Smooth muscle cell (in vitro differentiated cells): ENCODE results near the gene TPM4. TPM values are rescaled to one million over a fixed set of nuclear protein-coding genes. Genes with fewer than 3 reads are reported as not detected.

Experiments
- DNase-seq: peaks from one replicate; lab custom pipeline; 2025; ENCODE audit not compliant: unreplicated experiment; lab: John Stamatoyannopoulos, UW
- H2AFZ ChIP-seq: fragments of 200-600 bp; sonication (generic); 2 replicates; pipeline ENCODE4 v1.6.0; 2016; ENCODE audit warnings: antibody characterized with exemption, low read depth, mild to moderate bottlenecking
- H3F3A ChIP-seq: fragments of 200-600 bp; sonication (generic); 2 replicates; pipeline ENCODE4 v1.6.0; 2017; ENCODE audit warnings: antibody characterized with exemption, low read depth
- H3K27ac ChIP-seq: fragments of 200-600 bp; sonication (generic); 2 replicates; pipeline ENCODE4 v1.5.1; 2016; ENCODE audit warnings: low read depth, mild to moderate bottlenecking
- H3K27me3 ChIP-seq: fragments of 200-600 bp; sonication (generic); 2 replicates; pipeline ENCODE4 v1.6.1; 2016; ENCODE audit warnings: low read depth, mild to moderate bottlenecking
- H3K36me3 ChIP-seq: fragments of 200-600 bp; sonication (generic); 2 replicates; pipeline ENCODE4 v1.5.1; 2016; ENCODE audit warnings: low read depth
- H3K4me1 ChIP-seq: fragments of 200-600 bp; sonication (generic); 2 replicates; pipeline ENCODE4 v1.5.1; 2016; ENCODE audit warnings: low read depth
- H3K4me2 ChIP-seq: fragments of 200-600 bp; sonication (generic); 2 replicates; pipeline ENCODE4 v1.6.0; 2016; ENCODE audit warnings: mild to moderate bottlenecking
- H3K4me3 ChIP-seq: fragments of 200-600 bp; sonication (generic); 2 replicates; pipeline ENCODE4 v1.5.1; 2016; ENCODE audit warnings: mild to moderate bottlenecking
- H3K79me2 ChIP-seq: fragments of 200-600 bp; sonication (generic); 2 replicates; pipeline ENCODE4 v1.6.0; 2016; ENCODE audit warnings: low read depth, mild to moderate bottlenecking
- H3K9ac ChIP-seq: fragments of 200-600 bp; sonication (generic); 2 replicates; pipeline ENCODE4 v1.6.0; 2016; ENCODE audit warnings: low read depth
- H3K9me3 ChIP-seq: fragments of 200-600 bp; sonication (generic); replicated peaks from 2 replicates; pipeline ENCODE4 v1.5.1; 2016; ENCODE audit warnings: low read depth
- H4K20me1 ChIP-seq: fragments of 200-600 bp; sonication (generic); 2 replicates; pipeline ENCODE4 v1.6.0; 2016; ENCODE audit warnings: low read depth
- WGBS: methylation state at CpG from one replicate; pipeline ENCODE4 v1.1.7; 2016; ENCODE audit warnings: low lambda C conversion rate; 5-methylcytosine and 5-hydroxymethylcytosine counted together
- polyA plus RNA-seq: library from polyadenylated mRNA; unstranded; fragments of >200 nt; fragmentation: Nextera tagmentation; extraction: Ambion mirVana; gene quantifications from 2 replicates; pipeline ENCODE4 v1.2.1, GENCODE V29; 2016
- total RNA-seq: library from RNA; depleted of rRNA; stranded (reverse); fragments of >200 nt; gene quantifications from 2 replicates; pipeline ENCODE4 v1.2.3, GENCODE V29; 2014
- TF ChIP-seq, protein P1 (sequence below): fragments of 200-600 bp; sonication (generic); IDR thresholded peaks from 2 replicates; pipeline ENCODE4 v1.5.1; 2017; ENCODE audit warnings: borderline replicate concordance, mild to moderate bottlenecking, antibody characterized with exemption; ENCODE audit not compliant: insufficient read depth, poor library complexity, severe bottlenecking

Gene TPM4
- total and polyA plus RNA-seq, 2 experiments from 2014 or later: 1,070 to 1,074 TPM

DNA sequence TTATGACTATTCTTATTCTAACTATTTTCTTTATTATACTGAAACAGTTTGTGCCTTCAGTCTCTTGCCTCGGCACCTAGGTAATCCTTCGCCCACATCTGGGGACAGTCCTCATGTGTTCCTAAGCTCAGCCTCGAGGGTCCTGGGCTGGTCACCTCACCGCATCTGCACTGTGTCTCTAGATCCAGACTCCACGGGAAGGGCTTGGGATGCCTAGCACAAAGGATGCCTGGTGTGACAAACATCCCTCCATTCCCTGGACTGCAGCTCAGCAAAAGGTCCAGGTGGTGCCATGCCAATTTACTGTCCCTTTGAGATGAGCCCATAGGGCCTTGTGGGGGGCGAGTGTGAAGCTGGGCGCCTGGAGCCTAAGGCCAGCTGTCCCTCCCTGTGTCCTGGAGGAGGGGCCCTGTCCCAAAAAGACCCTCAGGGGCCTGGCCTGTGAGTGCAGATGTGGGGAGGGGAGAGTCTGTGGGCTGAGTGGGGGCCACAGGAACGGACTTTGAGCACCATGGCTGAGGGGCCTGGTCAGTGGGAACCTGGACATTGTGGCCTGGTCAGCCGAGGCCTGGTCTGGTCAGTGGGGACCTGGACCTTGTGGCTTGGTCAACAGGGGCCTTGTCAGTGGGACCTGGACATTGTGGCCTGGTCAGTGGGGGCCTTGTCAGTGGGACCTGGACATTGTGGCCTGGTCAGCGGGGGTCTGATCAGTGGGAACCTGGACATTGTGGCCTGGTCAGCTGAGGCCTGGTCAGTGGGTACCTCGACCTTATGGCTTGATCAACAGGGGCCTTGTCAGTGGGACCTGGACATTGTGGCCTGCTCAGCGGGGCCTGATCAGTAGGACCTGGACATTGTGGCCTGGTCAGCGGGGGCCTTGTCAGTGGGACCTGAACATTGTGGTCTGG is 45.1 kb upstream of the TPM4 start:
- DNase-seq: no peak
- H3K9me3 ChIP-seq: no peaks in the 10 kb centered on the region
- H3K4me2 ChIP-seq: no peak overlapping the region
- H3K4me1 ChIP-seq: no peaks in the 10 kb centered on the region
- H3K4me3 ChIP-seq: no peak overlapping the region
- no peaks in the 10 kb centered on the region for H3K27me3 ChIP-seq
- H3F3A ChIP-seq: no peaks in the 10 kb centered on the region
- 80% methylated on average over 13 of the region's 13 CpGs for WGBS
- no peak overlapping the region for H3K27ac ChIP-seq
- no peaks in the 10 kb centered on the region for H3K36me3 ChIP-seq
- H3K9ac ChIP-seq: no peak overlapping the region
- TF ChIP-seq, protein P1, sequence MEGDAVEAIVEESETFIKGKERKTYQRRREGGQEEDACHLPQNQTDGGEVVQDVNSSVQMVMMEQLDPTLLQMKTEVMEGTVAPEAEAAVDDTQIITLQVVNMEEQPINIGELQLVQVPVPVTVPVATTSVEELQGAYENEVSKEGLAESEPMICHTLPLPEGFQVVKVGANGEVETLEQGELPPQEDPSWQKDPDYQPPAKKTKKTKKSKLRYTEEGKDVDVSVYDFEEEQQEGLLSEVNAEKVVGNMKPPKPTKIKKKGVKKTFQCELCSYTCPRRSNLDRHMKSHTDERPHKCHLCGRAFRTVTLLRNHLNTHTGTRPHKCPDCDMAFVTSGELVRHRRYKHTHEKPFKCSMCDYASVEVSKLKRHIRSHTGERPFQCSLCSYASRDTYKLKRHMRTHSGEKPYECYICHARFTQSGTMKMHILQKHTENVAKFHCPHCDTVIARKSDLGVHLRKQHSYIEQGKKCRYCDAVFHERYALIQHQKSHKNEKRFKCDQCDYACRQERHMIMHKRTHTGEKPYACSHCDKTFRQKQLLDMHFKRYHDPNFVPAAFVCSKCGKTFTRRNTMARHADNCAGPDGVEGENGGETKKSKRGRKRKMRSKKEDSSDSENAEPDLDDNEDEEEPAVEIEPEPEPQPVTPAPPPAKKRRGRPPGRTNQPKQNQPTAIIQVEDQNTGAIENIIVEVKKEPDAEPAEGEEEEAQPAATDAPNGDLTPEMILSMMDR: no peak
- no peak overlapping the region for H2AFZ ChIP-seq
- H4K20me1 ChIP-seq: no peaks in the 10 kb centered on the region
- no peaks in the 10 kb centered on the region for H3K79me2 ChIP-seq

DNA sequence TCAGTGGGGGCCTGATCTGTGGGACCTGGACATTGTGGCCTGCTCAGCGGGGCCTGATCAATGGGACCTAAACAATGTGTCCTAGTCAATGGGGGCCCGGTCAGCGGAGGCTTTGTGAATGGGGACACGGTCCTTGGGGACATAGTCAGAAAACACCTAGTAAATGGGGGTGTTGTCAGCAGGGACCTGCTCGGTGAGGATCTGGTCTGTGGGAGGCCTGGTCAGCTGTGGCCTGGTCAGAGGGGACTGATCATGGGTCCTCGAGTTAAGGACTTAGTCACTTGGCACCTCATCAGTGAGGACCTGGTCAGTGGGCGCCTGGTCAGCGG is 44.5 kb upstream of the TPM4 start:
- Histone ChIP-seq H3K27me3 (no peaks in the 10 kb centered on the region), H3K4me2 (no peak overlapping the region), H3K9me3 (no peaks in the 10 kb centered on the region), H3K27ac (no peak overlapping the region), H3K4me1 (no peaks in the 10 kb centered on the region), H2AFZ (no peak overlapping the region), H3K4me3 (no peak overlapping the region), H3K79me2 (no peaks in the 10 kb centered on the region), H3K9ac (no peak overlapping the region), H4K20me1 (no peaks in the 10 kb centered on the region), H3F3A (no peaks in the 10 kb centered on the region), H3K36me3 (no peaks in the 10 kb centered on the region)
- 91% methylated on average over 8 of the region's 8 CpGs for WGBS
- no peak for DNase-seq
- TF ChIP-seq, protein P1: no peak

DNA sequence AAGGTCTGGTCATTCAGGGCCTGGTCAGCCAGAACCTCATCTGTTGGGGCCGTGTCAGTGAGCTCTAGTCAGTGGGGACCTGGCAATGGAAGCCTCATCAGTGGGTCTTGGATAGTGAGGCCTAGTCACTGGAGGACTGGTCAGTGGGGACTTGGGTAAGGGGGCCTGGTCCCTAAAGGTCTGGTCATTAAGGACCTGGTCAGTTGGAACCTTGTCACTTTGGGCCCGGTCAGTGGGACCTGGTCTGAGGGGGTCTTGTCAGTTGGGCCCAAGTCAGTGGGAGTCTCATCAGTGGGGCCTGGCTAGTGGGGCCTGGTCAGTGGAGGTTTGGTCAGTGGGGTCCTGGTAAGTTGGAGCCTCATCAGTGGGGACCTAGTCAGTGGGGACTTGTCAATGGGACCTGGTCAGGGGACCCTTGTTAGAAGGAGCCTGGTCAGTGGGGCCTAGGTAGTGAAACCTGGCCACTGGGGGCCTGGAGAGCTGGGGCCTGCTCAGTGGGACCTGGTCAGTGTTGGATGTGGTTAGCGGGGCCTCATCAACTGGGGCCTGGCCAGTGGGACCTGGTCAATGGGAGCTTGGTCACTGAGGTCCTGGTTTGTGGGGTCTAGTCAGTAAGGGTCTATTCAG is 43.7 kb upstream of the TPM4 start:
- WGBS: 89% methylated on average over 3 of the region's 3 CpGs
- DNase-seq: no peak
- H3K79me2 ChIP-seq: no peaks in the 10 kb centered on the region
- no peaks in the 10 kb centered on the region for H3K27me3 ChIP-seq
- H3K36me3 ChIP-seq: no peaks in the 10 kb centered on the region
- H3K9me3 ChIP-seq: no peaks in the 10 kb centered on the region
- no peaks in the 10 kb centered on the region for H3K4me1 ChIP-seq
- H3K4me2 ChIP-seq: no peak overlapping the region
- H3K4me3 ChIP-seq: no peak overlapping the region
- no peaks in the 10 kb centered on the region for H3F3A ChIP-seq
- no peaks in the 10 kb centered on the region for H4K20me1 ChIP-seq
- H2AFZ ChIP-seq: no peak overlapping the region
- TF ChIP-seq, protein P1: no peak
- no peak overlapping the region for H3K9ac ChIP-seq
- H3K27ac ChIP-seq: no peak overlapping the region

DNA sequence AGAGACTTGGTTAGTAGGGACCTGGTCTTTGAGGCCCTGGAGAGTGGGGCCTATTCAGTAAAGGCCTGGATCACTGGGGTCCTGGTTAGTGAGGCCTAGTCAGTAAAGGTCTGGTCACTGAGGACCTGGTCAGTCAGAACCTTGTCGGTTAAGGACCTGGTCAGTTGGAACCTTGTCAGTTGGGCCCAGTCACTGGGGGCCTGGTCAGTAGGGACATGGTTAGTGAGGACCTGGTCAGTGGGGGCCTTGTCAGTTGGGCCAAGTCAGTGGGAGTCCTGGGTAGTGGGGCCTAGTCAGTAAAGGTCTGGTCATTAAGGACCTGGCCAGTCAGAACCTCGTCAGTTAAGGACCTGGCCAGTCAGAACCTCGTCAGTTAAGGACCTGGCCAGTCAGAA is 43.2 kb upstream of the TPM4 start:
- no peak for DNase-seq
- H3K4me1 ChIP-seq: no peaks in the 10 kb centered on the region
- H2AFZ ChIP-seq: no peak overlapping the region
- H3K79me2 ChIP-seq: no peaks in the 10 kb centered on the region
- H3K27me3 ChIP-seq: no peaks in the 10 kb centered on the region
- H3K9me3 ChIP-seq: no peaks in the 10 kb centered on the region
- no peak overlapping the region for H3K4me2 ChIP-seq
- H3K9ac ChIP-seq: no peak overlapping the region
- H3K4me3 ChIP-seq: no peak overlapping the region
- no peak overlapping the region for H3K27ac ChIP-seq
- 74% methylated on average over 3 of the region's 3 CpGs for WGBS
- TF ChIP-seq, protein P1: no peak
- H3K36me3 ChIP-seq: no peaks in the 10 kb centered on the region
- H3F3A ChIP-seq: no peaks in the 10 kb centered on the region
- no peaks in the 10 kb centered on the region for H4K20me1 ChIP-seq
